ENCODE data around the gene SEPTIN10.

DNA sequence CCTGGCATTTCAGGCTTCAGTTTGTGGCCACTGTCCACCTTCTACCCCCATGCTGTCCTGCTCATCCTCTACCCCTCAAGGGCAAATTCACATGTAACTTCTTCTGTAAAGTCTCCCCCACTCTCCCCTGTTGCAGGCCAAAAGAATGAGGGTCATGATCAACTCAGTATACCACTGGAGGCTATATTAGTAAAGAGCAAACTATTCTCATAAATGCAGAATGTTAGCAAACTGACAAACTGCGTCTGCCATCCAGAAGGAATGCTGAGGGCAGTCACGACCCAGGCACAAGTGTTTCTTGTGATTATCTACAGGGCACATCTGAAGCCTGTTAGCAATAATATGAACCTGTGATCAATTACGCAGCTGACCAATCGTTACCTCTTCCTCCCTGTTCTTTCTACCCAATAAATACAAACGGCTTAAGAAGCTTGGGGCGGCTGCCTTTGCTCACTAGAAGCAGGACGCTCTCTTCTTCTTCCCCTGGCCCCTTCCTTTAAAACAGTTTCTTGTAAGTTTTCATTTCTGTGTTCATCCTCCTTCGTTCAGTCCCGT lies 58.3 kb downstream of the SEPTIN10 start:
- TF ChIP-seq, protein P1, sequence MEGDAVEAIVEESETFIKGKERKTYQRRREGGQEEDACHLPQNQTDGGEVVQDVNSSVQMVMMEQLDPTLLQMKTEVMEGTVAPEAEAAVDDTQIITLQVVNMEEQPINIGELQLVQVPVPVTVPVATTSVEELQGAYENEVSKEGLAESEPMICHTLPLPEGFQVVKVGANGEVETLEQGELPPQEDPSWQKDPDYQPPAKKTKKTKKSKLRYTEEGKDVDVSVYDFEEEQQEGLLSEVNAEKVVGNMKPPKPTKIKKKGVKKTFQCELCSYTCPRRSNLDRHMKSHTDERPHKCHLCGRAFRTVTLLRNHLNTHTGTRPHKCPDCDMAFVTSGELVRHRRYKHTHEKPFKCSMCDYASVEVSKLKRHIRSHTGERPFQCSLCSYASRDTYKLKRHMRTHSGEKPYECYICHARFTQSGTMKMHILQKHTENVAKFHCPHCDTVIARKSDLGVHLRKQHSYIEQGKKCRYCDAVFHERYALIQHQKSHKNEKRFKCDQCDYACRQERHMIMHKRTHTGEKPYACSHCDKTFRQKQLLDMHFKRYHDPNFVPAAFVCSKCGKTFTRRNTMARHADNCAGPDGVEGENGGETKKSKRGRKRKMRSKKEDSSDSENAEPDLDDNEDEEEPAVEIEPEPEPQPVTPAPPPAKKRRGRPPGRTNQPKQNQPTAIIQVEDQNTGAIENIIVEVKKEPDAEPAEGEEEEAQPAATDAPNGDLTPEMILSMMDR (conservative IDR thresholded peaks at IDR 0.05; ENCODE audit: low read depth in 2 of 2), result no peak
- no peak for TF ChIP-seq CREB1 (CRISPR knock-in tag; IDR thresholded peaks at IDR 0.05; ENCODE audit: low read depth)
- no peak for TF ChIP-seq EZH2 (IDR thresholded peaks at IDR 0.05; ENCODE audit: low read depth, unreplicated experiment)
- TF ChIP-seq, protein P2, sequence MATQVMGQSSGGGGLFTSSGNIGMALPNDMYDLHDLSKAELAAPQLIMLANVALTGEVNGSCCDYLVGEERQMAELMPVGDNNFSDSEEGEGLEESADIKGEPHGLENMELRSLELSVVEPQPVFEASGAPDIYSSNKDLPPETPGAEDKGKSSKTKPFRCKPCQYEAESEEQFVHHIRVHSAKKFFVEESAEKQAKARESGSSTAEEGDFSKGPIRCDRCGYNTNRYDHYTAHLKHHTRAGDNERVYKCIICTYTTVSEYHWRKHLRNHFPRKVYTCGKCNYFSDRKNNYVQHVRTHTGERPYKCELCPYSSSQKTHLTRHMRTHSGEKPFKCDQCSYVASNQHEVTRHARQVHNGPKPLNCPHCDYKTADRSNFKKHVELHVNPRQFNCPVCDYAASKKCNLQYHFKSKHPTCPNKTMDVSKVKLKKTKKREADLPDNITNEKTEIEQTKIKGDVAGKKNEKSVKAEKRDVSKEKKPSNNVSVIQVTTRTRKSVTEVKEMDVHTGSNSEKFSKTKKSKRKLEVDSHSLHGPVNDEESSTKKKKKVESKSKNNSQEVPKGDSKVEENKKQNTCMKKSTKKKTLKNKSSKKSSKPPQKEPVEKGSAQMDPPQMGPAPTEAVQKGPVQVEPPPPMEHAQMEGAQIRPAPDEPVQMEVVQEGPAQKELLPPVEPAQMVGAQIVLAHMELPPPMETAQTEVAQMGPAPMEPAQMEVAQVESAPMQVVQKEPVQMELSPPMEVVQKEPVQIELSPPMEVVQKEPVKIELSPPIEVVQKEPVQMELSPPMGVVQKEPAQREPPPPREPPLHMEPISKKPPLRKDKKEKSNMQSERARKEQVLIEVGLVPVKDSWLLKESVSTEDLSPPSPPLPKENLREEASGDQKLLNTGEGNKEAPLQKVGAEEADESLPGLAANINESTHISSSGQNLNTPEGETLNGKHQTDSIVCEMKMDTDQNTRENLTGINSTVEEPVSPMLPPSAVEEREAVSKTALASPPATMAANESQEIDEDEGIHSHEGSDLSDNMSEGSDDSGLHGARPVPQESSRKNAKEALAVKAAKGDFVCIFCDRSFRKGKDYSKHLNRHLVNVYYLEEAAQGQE (IDR thresholded peaks at IDR 0.05; ENCODE audit: unreplicated experiment), result no peak
- TF ChIP-seq EZH2phosphoT487 (IDR thresholded peaks at IDR 0.05; ENCODE audit: unreplicated experiment), result no peak
- no peak for TF ChIP-seq POLR2AphosphoS5 (IDR thresholded peaks at IDR 0.05; ENCODE audit: low read depth)
- TF ChIP-seq NANOG (IDR thresholded peaks at IDR 0.05; ENCODE audit: borderline replicate concordance), result no peak
- TF ChIP-seq, protein P3, sequence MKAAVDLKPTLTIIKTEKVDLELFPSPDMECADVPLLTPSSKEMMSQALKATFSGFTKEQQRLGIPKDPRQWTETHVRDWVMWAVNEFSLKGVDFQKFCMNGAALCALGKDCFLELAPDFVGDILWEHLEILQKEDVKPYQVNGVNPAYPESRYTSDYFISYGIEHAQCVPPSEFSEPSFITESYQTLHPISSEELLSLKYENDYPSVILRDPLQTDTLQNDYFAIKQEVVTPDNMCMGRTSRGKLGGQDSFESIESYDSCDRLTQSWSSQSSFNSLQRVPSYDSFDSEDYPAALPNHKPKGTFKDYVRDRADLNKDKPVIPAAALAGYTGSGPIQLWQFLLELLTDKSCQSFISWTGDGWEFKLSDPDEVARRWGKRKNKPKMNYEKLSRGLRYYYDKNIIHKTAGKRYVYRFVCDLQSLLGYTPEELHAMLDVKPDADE (IDR thresholded peaks at IDR 0.05), result no peak
